ENCODE data around the gene DOCK1.
"Not testable (repeated sequence)": the region's sequence is repeated elsewhere in the genome, so short reads cannot be mapped to it uniquely, and the experiment has no call there.

DOCK1 gene

GRCh38 chr10:126926568-126926967 is 21.3 kb downstream of the DOCK1 start:
- DNase-seq, result no peak

DNA sequence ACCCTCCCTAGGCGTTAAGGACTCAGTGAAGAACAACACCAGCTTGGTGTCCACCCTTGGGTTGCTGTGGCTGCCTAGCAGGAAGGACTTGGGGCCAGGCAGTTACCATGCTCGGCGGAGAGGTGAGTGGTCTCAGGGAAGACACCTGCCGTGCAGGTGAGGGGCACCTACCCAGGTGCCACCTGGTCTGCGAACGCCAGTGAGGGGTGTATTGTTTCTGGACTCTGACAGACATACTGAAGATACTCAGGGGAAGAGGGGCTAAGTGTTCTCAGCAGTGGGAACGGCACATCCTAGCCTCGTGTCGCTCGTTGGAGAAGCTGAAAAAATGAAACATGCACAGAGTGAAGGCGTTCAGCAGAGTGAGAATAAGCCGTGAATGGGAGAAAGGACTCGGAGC is 22.6 kb downstream of the DOCK1 start:
- DNase-seq, result no peak

DNA sequence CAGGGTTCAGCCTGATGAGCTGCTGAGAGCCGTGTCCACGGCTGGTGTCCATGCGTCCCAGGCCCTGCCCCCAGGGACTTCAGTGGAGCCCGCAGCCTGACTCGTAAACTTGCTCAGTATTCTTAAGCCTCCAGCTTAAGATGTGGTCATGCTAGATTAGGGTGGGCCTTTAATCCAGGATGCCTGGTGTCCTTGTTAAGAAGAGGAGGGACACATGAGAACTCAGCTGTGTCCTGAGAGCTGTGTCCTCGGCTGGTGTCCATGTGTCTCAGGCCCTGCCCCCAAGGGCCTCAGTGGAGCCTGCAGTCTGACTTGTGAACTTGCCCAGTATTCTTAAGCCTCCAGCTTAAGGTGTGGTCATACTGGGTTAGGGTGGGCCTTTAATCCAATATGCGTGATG is 23.0 kb downstream of the DOCK1 start:
- no peak for DNase-seq

DNA sequence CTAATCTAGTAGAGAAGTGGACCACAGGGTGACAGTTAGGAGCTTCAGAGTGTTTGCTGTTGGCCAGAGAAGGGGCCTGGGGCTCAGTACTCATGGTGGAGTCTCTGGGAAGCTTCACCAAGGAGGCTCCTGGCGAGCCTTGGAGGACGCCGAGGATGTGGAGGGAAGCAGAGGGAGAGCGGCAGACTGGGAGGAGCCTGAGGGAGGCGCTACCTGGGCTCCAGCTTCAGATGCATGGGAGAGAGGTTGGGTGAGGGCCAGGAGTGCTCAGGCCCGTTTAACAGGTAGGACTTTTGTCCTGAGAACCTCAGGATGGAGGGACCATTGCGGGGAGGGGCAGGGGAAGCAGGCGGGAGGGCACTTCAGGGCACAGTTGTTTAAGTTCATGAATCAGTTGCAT is 24.2 kb downstream of the DOCK1 start:
- no peak for DNase-seq

- no peak for DNase-seq
Measured at GRCh38 chr10:126930131-126930882, 25.1 kb downstream of the DOCK1 start.

DNA sequence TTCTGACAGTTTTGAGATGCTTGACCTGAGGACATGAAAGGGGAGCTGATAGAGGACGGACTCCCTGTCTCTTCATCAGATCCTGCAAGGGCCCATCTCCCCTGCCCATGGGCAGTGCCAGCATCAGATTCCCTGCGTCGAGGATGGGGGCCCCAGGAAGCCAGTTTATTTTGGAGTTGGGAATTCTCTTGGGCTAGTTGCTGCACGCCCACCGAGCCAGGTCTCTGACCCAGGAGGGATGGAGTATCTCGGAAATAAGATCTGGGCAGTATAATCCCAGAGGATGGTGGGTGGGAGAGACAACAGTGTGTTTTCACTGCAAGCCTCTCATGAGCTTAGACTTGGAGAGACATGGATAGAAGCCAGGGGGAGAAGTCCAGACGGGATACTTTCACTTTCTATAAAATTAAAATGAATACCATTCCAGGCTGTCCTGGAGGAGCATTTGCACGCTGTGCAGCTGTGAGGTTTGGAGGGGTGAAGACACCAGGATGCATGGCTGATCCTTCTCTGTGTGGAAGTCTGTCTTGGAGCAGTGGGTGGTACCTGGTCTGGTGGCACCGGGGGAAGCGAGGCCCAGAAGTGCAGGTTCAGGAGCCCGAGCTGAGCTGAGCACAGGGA is 25.8 kb downstream of the DOCK1 start:
- no peak for DNase-seq

DNA sequence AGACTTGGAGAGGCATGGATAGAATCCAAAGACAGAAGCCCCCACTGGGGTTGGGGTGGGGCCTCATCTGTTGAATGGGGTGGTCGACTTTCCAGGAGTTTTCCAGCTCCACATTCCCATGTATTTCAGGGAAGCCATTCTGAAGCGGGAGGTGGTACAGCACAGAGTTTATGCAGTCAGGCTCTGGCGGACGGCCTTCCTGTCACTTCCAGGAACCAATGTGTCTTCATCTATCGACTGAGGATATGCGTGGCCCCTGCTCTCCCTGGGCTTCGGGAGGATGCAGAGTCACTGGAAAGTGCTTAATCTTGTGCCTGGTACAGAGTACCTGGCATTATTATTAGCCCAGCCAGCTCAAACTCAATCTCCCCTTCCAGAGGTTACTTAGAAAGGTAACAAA is 26.3 kb downstream of the DOCK1 start:
- DNase-seq, result no peak

- DNase-seq, result no peak
Measured at GRCh38 chr10:126932516-126932915, 27.3 kb downstream of the DOCK1 start.

DNA sequence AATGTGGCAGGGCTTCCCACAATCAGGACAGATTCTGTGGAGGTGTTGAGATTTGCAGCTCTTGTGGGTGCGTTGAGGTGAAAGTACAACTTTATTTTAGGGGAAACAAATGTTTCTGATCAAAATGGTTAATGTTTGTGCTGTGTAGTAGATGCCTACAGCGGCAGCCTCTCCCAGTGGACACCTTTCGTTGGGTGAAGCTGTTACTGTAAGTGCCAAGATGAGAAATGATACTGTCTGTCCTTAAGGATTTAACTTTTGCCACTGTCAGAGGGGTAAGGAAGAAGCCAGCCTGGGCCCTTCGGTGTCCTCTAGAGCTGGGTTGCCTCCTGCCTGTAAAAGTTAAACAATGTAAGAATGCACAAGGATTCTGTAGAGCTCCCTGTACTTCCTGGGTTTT is 27.9 kb downstream of the DOCK1 start:
- no peak for DNase-seq

DNA sequence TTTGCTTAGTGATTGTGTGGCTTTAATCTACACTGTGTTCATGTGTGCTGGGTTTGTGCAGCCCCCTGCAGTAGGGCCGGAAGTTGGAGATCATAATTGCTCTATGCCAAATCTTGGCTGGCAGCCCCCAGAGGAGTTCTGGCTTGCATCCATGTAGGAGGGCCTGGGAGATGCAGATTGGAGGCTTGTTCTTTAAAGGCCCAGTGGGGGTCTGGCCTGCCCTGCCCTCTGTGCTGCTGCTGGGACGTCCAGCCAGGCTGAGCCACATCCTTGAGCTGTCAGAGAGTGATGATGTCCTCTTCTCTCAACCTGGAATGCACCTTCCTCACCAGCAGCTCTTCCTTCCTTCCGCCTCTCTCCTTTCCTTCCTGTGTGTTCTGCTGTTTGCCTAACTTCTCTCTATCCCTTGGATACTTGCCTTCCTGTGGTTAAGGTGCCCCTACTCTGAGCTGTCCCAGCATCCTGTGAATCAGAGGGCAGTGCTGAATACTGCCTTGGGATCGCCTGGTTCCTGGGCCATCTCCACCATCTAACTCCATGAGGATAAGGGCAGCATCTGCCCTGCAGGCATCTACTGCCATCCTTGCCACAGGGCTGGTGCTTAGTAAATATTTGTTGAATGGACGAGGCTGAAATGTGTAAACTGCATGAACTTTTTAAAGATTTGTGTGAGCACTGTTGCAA is 30.2 kb downstream of the DOCK1 start:
- no peak for DNase-seq

DNA sequence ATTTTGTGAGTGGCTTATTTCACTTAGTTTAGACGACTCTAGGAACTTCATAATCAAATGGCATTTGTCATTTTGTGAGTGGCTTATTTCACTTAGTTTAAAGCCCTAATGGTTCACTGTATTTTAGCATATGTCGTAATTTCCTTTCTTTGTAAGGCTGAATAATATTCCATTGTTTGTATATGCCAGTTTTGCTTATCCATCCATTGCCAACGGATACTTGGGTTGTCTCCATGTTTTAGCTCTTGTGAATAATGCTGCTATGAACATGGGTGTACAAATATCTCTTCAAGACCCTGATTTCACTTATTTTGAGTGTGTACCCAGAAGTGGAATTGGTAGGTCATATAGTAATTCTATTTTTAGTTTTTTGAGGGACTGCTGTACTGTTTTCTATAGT is 31.8 kb downstream of the DOCK1 start:
- no peak for DNase-seq

- DNase-seq, result not testable (repeated sequence)
Measured at GRCh38 chr10:126938121-126938520, 32.9 kb downstream of the DOCK1 start.

- no peak for DNase-seq
Measured at GRCh38 chr10:126939706-126940105, 34.5 kb downstream of the DOCK1 start.

DNA sequence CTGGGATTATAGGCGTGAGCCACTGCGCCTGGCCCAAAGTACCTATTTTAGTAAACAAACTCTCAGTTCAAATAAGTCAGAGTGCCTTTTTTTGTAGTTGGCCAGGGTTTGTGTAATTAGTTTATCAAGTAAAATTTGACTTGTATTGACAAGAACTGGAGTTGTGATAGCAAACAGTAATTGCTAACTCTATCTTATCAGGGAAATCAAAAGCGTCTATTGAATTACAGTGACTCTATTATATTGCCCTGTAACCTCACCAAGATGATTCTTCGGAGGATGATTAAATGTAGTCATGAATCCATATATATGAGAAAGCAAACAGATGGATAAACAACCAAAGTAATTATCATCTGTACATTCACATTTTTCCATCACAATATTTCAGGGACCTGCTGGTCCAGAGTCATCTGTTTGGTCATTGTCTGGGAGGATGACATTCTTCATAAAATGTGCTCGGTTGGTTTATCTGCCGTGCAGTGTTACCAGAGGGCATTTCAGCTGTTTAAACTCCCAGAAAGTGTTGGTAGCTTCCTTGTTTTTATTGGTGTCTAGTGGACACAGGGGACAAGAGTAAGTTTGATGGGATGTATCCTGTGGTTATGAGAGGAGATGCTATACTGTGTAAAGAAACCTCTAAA is 35.6 kb downstream of the DOCK1 start:
- no peak for DNase-seq

DNA sequence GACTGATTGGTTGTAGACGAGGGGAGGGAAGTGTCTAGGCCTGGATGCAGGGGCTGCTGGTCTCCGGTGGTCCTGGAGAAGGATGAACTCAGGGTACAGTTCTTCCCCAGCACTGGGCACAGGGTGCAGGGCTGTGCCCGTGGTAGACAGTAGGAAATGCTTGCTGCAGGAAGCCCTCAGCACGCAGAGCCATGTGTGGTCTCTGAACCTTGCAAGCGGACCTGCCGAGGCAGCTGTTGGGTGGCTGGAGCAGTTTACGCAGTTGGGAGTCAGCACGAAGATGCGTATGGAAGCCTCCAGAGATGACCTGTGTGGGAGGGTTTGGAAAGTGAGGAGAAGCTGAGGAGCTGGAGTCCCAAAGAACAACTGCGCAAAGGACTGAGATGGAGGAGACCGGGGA is 39.0 kb downstream of the DOCK1 start:
- no peak for DNase-seq

GRCh38 chr10:126945351-126946030 is 40.3 kb downstream of the DOCK1 start:
- no peak for DNase-seq

- DNase-seq, result no peak
Measured at GRCh38 chr10:126946746-126947145, 41.5 kb downstream of the DOCK1 start.

GRCh38 chr10:126948355-126949160 is 43.3 kb downstream of the DOCK1 start:
- no peak for DNase-seq

DNA sequence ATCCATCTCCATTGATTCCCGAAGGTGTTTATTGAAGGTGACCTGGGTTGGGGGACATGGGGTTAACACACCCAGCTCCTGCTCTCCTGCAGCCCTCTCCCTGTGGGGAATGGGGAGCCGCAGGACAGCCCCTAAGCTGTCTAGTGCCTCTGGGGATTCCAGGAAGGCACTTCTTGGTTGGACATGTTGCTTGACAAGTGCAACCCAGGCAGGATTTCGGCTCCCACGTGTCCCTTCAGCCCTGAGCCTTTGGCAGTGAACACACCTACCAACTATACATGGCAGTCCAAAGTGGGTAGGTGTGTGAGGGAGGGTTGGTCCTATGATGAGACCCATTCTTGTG is 43.9 kb downstream of the DOCK1 start:
- DNase-seq, result no peak

- no peak for DNase-seq
Measured at GRCh38 chr10:126950401-126951105, 45.3 kb downstream of the DOCK1 start.

- no peak for DNase-seq
Measured at GRCh38 chr10:126953886-126954285, 48.7 kb downstream of the DOCK1 start.

DNA sequence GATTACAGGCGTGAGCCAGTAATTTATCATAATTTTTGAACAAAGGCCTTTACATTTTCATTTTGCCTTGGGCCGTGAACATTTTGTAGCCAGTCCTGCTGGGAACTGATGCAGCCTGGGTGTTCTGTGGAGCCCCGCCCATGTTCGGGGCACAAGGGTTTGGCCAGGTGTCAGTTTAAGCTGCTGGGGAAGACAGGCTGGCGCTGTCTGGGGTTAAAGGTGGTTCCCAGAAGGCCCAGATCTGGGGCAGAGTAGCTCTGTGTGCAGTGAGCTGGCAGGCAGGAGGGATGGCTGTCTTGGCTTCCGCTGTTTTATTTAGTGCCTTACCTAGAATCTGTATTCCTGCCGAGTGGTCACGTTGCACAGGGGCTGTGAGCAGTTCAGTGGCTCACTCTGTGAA is 50.2 kb downstream of the DOCK1 start:
- DNase-seq, result no peak
